ENCODE data around the gene NBEA.
A peak's percentile ranks its signal among the peaks of the same experiment; 100 is the strongest.
"Not testable (repeated sequence)": the region's sequence is repeated elsewhere in the genome, so short reads cannot be mapped to it uniquely, and the experiment has no call there.

Gene NBEA

DNA sequence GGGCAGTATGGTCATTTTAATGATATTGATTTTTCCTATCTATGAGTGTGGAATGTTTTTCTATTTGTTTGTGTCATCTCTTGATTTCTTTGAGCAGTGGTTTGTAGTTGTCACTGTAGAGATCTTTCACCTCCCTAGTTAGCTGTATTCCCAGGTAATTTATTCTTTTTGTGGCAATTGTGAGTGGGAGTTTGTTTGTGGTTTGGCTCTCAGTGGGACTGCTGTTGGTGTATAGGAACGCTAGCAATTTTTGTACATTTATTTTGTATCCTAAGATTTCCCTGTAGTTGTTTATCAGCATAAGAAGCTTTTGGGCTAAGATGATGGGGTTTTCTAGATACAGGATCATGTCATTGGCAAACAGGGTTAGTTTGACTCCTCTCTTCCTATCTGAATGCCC lies 28.9 kb downstream of the NBEA start:
- DNase-seq (ENCODE audit: low read depth), result no peak
- H3K4me3 ChIP-seq (ENCODE audit: low read length), result no peak overlapping the region
- TF ChIP-seq, protein P1, sequence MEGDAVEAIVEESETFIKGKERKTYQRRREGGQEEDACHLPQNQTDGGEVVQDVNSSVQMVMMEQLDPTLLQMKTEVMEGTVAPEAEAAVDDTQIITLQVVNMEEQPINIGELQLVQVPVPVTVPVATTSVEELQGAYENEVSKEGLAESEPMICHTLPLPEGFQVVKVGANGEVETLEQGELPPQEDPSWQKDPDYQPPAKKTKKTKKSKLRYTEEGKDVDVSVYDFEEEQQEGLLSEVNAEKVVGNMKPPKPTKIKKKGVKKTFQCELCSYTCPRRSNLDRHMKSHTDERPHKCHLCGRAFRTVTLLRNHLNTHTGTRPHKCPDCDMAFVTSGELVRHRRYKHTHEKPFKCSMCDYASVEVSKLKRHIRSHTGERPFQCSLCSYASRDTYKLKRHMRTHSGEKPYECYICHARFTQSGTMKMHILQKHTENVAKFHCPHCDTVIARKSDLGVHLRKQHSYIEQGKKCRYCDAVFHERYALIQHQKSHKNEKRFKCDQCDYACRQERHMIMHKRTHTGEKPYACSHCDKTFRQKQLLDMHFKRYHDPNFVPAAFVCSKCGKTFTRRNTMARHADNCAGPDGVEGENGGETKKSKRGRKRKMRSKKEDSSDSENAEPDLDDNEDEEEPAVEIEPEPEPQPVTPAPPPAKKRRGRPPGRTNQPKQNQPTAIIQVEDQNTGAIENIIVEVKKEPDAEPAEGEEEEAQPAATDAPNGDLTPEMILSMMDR (IDR thresholded peaks at IDR 0.05; ENCODE audit: insufficient read depth, low read depth, low read length, missing control alignments), result no peak

DNA sequence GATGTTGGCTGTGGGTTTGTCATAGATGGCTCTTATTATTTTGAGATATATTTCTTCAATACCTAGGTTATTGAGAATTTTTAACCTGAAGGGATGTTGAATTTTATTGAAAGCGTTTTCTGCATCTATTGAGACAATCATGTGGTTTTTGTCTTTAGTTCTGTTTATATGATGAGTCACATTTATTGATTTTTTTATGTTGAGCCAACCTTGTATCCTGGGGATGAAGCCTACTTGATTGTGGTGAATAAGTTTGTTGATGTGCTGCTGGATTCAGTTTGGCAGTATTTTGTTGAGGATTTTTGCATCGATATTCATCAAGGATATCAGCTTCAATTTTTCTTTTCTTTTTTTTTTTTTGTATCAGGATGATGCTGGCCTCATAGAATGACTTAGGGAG lies 29.4 kb downstream of the NBEA start:
- no peak for DNase-seq (ENCODE audit: low read depth)
- TF ChIP-seq, protein P1 (IDR thresholded peaks at IDR 0.05; ENCODE audit: insufficient read depth, low read depth, low read length, missing control alignments), result no peak
- H3K4me3 ChIP-seq (ENCODE audit: low read length), result no peak overlapping the region

DNA sequence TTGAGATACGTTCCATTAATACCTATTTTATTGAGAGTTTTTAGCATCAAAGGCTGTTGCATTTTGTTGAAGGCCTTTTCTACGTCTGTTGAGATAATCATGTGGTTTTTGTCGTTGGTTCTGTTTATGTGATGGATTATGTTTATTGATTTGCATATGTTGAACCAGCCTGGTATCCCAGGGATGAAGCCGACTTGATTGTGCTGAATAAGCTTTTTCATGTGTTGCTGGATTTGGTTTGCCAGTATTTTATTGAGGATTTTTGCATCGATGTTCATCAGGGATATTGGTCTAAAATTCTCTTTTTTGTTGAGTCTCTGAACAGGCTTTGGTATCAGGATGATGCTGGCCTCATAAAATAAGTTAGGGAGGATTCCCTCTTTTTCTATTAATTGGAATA lies 43.1 kb downstream of the NBEA start:
- not testable (repeated sequence) for DNase-seq (ENCODE audit: low read depth); H3K4me3 ChIP-seq (ENCODE audit: low read length)

DNA sequence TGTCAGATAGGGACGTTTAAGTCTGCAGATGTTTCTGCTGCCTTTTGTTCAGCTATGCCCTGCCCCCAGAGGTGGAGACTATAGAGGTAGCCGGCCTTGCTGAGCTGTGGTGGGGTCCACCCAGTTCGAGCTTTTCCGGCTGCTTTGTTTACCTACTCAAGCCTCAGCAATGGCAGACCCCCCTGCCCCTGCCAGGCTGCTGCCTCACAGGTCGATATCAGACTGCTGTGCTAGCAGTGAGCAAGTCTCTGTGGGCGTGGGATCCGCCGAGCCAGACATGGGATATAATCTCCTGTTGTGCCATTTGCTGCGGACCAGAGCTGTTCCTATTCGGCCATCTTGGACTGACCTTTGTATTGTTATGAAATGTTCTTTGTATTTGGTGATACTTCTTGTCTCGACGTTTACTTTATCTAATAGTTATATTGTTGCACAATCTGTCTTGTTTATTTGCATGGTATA lies 46.3 kb downstream of the NBEA start:
- no peak for DNase-seq (ENCODE audit: low read depth)
- TF ChIP-seq, protein P1 (IDR thresholded peaks at IDR 0.05; ENCODE audit: insufficient read depth, low read depth, low read length, missing control alignments), result no peak
- no peak overlapping the region for H3K4me3 ChIP-seq (ENCODE audit: low read length)

DNA sequence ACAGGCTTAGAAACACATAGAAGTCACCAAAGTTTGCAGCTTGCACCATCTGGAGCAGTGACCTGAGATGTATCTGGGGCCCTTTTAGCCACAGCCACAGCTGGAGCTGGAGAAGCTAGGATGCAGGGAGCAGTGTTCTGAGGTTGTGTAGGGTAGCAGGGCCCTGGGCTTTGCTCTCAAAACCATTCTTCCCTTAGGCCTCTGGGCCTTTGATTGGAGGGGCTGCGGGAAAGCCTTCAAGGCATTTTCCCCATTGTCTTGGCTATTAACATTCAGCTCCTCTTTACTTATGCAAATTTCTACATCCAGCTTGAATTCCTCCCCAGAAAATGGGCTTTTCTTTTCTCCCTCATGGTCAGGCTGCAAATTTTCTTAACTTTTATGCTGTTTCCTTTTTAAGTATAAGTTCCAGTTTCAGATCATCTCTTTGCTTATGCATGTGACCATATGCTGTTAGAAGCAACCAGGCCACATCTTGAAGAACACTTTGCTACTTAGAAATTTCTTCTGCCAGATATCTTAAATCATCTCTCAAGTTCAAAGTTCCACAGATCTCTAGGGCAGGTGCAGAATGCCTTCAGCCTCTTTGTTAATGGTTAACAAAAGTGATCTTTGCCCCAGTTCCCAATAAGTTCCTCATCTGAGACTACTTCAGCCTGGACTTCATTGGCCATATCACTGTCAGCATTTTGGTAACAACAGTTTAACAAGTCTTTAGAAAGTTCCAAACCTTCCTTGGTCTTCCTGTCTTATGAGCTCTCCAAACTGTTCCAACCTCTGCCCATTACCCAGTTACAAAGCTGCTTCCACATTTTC lies 48.5 kb downstream of the NBEA start:
- DNase-seq (ENCODE audit: low read depth), result no peak
- no peak overlapping the region for H3K4me3 ChIP-seq (ENCODE audit: low read length)
- TF ChIP-seq, protein P1 (IDR thresholded peaks at IDR 0.05; ENCODE audit: insufficient read depth, low read depth, low read length, missing control alignments), result no peak

DNA sequence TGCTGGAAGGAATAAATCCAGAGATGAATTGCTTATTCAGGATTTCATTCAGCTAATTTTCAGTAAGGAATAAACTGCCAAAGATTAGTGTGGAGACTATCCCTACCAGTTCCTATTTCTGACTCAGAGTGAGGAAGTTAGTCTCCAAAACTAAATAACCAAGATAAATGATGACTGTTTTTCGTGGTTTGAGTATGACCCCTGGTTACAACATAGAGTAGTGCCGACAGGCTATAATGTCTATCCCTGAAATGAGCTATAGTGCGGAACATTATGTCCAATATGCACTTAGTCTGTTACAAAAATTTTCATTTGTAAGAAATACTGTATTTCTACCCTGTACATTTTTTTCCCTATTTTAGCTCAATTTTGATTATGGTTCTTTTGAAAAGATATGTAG lies 51.4 kb downstream of the NBEA start:
- TF ChIP-seq, protein P1 (IDR thresholded peaks at IDR 0.05; ENCODE audit: insufficient read depth, low read depth, low read length, missing control alignments), result no peak
- DNase-seq (ENCODE audit: low read depth), result peak; percentile 2

DNA sequence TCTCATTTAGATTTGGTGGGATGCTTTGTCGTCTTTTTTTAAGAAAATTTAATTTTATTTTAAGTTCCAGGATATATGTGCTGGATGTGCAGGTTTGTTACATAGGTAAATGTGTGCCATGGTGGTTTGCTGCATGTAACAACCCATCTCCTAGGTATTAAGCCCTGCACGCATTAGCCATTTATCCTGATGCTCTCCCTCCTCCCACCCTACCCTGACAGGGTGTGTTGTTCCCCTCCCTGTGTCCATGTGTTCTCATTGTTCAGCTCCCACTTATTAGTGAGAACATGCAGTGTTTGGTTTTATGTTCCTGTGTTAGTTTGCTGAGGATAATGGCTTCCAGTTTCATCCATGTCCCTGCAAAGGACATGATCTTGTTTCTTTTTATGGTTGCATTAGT lies 61.7 kb downstream of the NBEA start:
- DNase-seq (ENCODE audit: low read depth); H3K4me3 ChIP-seq (ENCODE audit: low read length): not testable (repeated sequence)

More for the DNA sequence above, 51.4 kb downstream of the NBEA start:
- H3K4me3 ChIP-seq (ENCODE audit: low read length), result no peak overlapping the region

DNA sequence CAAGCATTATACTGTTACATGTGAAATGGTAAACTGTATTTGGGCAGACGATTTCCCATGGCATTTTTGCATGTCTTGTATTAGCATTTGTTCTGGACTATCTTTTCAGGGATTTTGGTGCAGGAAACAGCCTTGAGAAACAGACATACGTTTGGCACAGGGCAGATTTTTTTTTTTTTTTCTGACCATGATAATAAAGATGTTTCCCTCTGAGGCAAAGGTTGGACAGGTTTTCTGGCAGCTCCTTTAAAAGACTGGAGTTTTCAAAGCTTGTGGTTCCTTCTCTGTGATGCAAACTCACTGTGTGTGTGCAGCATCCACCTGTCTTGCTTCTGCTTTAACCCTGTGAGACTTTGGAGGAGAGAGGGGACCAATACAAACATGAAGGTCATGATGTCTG lies 63.0 kb downstream of the NBEA start:
- TF ChIP-seq, protein P1 (IDR thresholded peaks at IDR 0.05; ENCODE audit: insufficient read depth, low read depth, low read length, missing control alignments), result no peak
- H3K4me3 ChIP-seq (ENCODE audit: low read length), result no peak overlapping the region
- no peak for DNase-seq (ENCODE audit: low read depth)

All from epithelial cell of esophagus (primary cell).